HG02588 (cell line): ENCODE results near the gene LBP.
"Not testable (repeated sequence)": the region's sequence is repeated elsewhere in the genome, so short reads cannot be mapped to it uniquely, and the experiment has no call there.

Source experiments
- ATAC-seq: cut with Tn5 transposase; IDR thresholded peaks from one replicate; pipeline ENCODE4 v1.9.1; 2021; ENCODE audit warnings: mild to moderate bottlenecking, moderate library complexity; ENCODE audit not compliant: unreplicated experiment

The LBP gene, protein sequence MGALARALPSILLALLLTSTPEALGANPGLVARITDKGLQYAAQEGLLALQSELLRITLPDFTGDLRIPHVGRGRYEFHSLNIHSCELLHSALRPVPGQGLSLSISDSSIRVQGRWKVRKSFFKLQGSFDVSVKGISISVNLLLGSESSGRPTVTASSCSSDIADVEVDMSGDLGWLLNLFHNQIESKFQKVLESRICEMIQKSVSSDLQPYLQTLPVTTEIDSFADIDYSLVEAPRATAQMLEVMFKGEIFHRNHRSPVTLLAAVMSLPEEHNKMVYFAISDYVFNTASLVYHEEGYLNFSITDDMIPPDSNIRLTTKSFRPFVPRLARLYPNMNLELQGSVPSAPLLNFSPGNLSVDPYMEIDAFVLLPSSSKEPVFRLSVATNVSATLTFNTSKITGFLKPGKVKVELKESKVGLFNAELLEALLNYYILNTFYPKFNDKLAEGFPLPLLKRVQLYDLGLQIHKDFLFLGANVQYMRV

DNA sequence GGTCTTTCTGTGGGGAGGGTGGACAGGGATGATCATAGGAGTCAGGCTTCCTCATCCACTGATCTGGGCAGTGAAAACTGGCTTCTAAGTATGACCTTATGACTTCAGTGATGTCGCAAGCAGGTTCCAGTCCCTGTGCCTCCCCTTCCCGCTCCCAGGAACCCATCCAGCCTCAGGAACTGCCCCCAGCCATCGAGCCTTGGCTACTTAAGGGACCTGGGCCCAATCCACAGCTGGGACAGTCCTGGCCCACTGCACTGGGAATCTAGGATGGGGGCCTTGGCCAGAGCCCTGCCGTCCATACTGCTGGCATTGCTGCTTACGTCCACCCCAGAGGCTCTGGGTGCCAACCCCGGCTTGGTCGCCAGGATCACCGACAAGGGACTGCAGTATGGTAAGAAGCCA is at the start of gene LBP:
Gene LBP, plus strand, starts transcription at position 236 of the 405 bp plus-strand sequence. Its CDS starts 35 bp downstream, at position 271.
- ATAC-seq, result no peak

GRCh38 chr20:38297916-38298674 is 48.2 kb upstream of the LBP start:
- ATAC-seq, result no peak

- no peak for ATAC-seq
Observed at GRCh38 chr20:38298768-38299288, 47.5 kb upstream of the LBP start.

- ATAC-seq, result no peak
Observed at GRCh38 chr20:38299963-38300362, 46.3 kb upstream of the LBP start.

- no peak for ATAC-seq
Observed at GRCh38 chr20:38300438-38300837, 45.8 kb upstream of the LBP start.

- ATAC-seq, result no peak
Observed at GRCh38 chr20:38301309-38301708, 45.0 kb upstream of the LBP start.

DNA sequence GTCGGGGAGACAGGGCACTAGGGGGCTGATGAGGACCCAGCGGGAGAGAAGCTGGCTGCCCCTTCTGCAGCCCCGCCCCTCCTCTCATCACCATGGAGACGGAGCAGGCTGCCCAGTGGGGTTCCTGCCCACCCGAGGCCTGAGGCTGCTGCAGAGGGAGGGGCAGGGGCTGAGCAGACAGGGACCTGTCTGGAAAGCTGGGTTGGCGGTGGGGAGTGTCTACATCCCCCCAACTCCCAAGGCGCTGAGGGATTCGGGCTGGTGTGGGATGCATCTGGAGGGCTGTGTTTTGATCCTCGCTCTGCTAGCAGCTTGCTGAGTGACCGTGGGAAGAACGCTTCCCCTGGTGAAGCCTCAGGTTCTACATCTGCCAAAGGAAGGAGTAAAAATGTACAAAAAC is 43.5 kb upstream of the LBP start:
- no peak for ATAC-seq

DNA sequence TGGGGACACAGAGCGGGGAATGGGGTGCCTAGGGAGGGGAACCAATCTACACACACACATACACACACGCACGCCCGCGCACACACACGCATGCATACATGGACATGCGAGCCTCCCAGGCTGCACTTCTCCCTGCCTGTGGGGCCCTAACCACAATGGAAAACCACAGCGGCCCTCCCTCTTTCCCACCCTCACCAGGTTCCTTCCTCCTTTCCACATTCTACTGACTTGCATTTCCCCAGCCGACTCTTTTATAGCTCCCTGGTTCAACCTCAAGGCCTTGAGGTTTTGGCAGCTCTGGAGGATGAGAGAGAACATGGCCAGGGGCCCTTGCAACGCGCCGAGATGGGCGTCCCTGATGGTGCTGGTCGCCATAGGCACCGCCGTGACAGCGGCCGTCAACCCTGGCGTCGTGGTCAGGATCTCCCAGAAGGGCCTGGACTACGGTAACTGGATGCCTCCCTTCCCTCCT is 42.3 kb upstream of the LBP start, which contains the start of gene BPI:
Gene BPI, plus strand, starts transcription at position 249 of the 472 bp plus-strand sequence. Its CDS starts 68 bp downstream, at position 317.
- ATAC-seq, result no peak

GRCh38 chr20:38304845-38305447 is 41.3 kb upstream of the LBP start:
- ATAC-seq, result no peak

- ATAC-seq, result no peak
Observed at GRCh38 chr20:38305541-38305940, 40.7 kb upstream of the LBP start.

- no peak for ATAC-seq
Observed at GRCh38 chr20:38306379-38306778, 39.9 kb upstream of the LBP start.

GRCh38 chr20:38307371-38308046 is 38.8 kb upstream of the LBP start:
- ATAC-seq, result no peak

GRCh38 chr20:38308047-38308438 is 38.2 kb upstream of the LBP start:
- no peak for ATAC-seq

- ATAC-seq, result no peak
Observed at GRCh38 chr20:38308447-38308846, 37.8 kb upstream of the LBP start.

DNA sequence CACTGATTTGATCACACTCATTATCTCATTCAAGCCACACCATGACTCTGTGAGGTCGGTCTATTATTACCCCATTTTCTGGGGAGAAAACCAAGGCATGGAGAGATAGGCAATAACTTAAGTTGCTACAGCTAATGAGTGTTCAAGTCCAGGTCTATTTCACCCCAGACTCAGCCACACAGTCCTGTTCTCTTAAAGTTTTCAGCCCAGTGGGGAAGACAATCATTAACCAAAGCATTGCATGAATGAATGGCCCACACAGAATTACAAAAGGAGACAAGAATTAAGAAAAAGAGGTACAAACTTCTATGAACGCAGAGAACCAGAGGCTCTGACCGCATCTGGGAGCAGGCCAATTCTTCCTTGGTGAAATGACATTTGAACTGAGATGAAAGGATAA is 35.2 kb upstream of the LBP start:
- no peak for ATAC-seq

GRCh38 chr20:38311491-38311890 is 34.8 kb upstream of the LBP start:
- ATAC-seq, result no peak

GRCh38 chr20:38313676-38314075 is 32.6 kb upstream of the LBP start:
- no peak for ATAC-seq

GRCh38 chr20:38314350-38314749 is 31.9 kb upstream of the LBP start:
- ATAC-seq, result not testable (repeated sequence)

DNA sequence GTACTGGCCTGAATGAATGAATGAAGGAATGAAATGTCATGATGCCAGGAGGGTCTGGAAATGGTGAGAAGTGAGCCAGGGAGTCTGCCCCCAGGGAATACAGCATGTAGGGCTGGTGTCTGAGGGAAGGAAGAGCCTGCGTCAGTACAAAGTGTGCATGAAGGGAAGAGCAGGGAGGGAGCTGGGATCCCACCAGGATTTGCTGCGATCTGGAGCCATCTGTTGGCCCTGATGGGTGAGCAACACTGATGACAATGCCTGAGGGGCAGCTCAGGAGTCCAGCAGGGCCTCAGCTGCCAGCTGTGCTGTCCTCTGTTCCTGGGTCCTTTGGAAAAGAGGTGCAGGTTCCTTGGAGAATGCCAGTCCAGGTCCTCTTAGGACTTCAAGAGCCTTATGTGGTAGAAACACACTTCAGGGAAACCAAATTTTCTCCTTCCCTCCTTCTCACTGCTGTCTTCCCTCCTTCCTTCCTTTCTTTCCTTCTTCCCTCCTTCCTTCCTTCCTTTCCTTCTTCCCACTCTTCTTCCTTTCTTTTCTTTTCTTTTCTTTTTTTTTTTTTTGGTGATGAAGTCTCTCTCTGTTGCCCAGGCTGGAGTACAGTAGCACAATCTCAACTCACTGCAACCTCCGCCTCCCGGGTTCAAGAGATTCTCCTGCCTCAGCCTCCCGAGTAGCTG is 30.9 kb upstream of the LBP start:
- ATAC-seq, result no peak

DNA sequence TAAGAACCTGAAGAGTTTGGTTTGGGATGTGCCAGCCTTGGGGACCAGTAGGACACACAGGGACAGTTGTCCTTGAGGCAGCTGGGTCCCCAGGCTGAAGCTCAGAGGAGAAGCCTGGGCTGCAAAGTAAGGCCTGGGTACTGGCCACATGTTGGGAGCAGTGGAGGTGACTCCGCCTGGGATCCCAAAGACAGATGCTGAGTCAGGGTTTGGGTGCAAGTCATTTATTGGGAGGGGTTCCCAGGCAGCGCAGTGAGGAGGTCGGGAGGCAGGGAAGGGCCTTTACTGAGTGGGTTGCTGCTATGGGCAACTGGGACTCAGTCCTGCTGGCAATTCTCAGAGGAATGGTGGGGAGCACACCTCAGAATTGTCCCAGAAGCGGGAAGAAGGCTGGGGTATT is 29.9 kb upstream of the LBP start:
- ATAC-seq, result no peak
